Measurements from ENCODE around the gene ITPK1. TPM values are rescaled to one million over a fixed set of nuclear protein-coding genes. Genes with fewer than 3 reads are reported as not detected.

ITPK1 gene
- total RNA-seq, 1 experiment from 2014 or later = 66.2 TPM

GRCh38 chr14:92906420-92906819, 209.3 kb downstream of the ITPK1 start:
- Histone ChIP-seq H3K4me1 (ENCODE audit: insufficient read depth, low read length) (no peaks in the 10 kb centered on the region), H3K27ac (ENCODE audit: low read length) (no peak overlapping the region), H2AFZ (ENCODE audit: low read length) (no peak overlapping the region), H3K36me3 (ENCODE audit: low read depth, low read length) (no peaks in the 10 kb centered on the region), H3K9me2 (replicated peaks; ENCODE audit: low read length) (no peaks in the 10 kb centered on the region), H3K9me3 (ENCODE audit: low read length) (no peaks in the 10 kb centered on the region), H3K79me2 (ENCODE audit: low read length) (no peaks in the 10 kb centered on the region), H3K4me2 (ENCODE audit: low read length) (no peak overlapping the region), H4K20me1 (ENCODE audit: low read length) (no peaks in the 10 kb centered on the region), H3K4me3 (ENCODE audit: low read length) (no peak overlapping the region), H3K27me3 (ENCODE audit: low read length) (peaks cover 46% of the 10 kb centered on the region), H3K9ac (ENCODE audit: low read length) (no peak overlapping the region), H3F3A (ENCODE audit: low read length, unreplicated experiment) (no peaks in the 10 kb centered on the region)
- DNase-seq = no peak
- POLR2A ChIA-PET (ENCODE audit: unreplicated experiment) = no interaction called here
- CTCF ChIA-PET = no interaction called here
- intact Hi-C loops (cut with micrococcal nuclease) = no loop called here
- TF ChIP-seq EZH2phosphoT487 (IDR thresholded peaks at IDR 0.05; ENCODE audit: borderline replicate concordance, low read length) (no peak), EZH2 (IDR thresholded peaks at IDR 0.05; ENCODE audit: low read length, unreplicated experiment) (no peak)
- TF ChIP-seq, protein P1, sequence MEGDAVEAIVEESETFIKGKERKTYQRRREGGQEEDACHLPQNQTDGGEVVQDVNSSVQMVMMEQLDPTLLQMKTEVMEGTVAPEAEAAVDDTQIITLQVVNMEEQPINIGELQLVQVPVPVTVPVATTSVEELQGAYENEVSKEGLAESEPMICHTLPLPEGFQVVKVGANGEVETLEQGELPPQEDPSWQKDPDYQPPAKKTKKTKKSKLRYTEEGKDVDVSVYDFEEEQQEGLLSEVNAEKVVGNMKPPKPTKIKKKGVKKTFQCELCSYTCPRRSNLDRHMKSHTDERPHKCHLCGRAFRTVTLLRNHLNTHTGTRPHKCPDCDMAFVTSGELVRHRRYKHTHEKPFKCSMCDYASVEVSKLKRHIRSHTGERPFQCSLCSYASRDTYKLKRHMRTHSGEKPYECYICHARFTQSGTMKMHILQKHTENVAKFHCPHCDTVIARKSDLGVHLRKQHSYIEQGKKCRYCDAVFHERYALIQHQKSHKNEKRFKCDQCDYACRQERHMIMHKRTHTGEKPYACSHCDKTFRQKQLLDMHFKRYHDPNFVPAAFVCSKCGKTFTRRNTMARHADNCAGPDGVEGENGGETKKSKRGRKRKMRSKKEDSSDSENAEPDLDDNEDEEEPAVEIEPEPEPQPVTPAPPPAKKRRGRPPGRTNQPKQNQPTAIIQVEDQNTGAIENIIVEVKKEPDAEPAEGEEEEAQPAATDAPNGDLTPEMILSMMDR (conservative IDR thresholded peaks at IDR 0.05; ENCODE audit: low read depth, low read length) = no peak
- BruUV-seq (replicated peaks) = no TSS peak
- ATAC-seq = no peak

- no peak overlapping the region for H2AFZ ChIP-seq (ENCODE audit: low read length)
- no peak overlapping the region for H3K4me3 ChIP-seq (ENCODE audit: low read length)
- ChIA-PET POLR2A (ENCODE audit: unreplicated experiment) (no interaction called here), CTCF (no interaction called here)
- no peak for DNase-seq
- H3K9me3 ChIP-seq (ENCODE audit: low read length) = no peaks in the 10 kb centered on the region
- no TSS peak for BruUV-seq (replicated peaks)
- H3K36me3 ChIP-seq (ENCODE audit: low read depth, low read length) = no peaks in the 10 kb centered on the region
- H3K27ac ChIP-seq (ENCODE audit: low read length) = no peak overlapping the region
- peaks cover 46% of the 10 kb centered on the region for H3K27me3 ChIP-seq (ENCODE audit: low read length)
- intact Hi-C loops (cut with micrococcal nuclease) = no loop called here
- no peak overlapping the region for H3K9ac ChIP-seq (ENCODE audit: low read length)
- H4K20me1 ChIP-seq (ENCODE audit: low read length) = no peaks in the 10 kb centered on the region
- ATAC-seq = no peak
- no peaks in the 10 kb centered on the region for H3F3A ChIP-seq (ENCODE audit: low read length, unreplicated experiment)
- H3K9me2 ChIP-seq (replicated peaks; ENCODE audit: low read length) = no peaks in the 10 kb centered on the region
- H3K4me2 ChIP-seq (ENCODE audit: low read length) = no peak overlapping the region
- no peaks in the 10 kb centered on the region for H3K4me1 ChIP-seq (ENCODE audit: insufficient read depth, low read length)
- TF ChIP-seq, protein P1 (conservative IDR thresholded peaks at IDR 0.05; ENCODE audit: low read depth, low read length) = no peak
- no peak for TF ChIP-seq EZH2 (IDR thresholded peaks at IDR 0.05; ENCODE audit: low read length, unreplicated experiment)
- no peaks in the 10 kb centered on the region for H3K79me2 ChIP-seq (ENCODE audit: low read length)
Observed at GRCh38 chr14:92905667-92906066, 210.1 kb downstream of the ITPK1 start.

GRCh38 chr14:92903359-92903758, 212.4 kb downstream of the ITPK1 start:
- no peak for DNase-seq
- intact Hi-C loops (cut with micrococcal nuclease) = no loop called here
- Histone ChIP-seq H4K20me1 (ENCODE audit: low read length) (no peaks in the 10 kb centered on the region), H2AFZ (ENCODE audit: low read length) (no peak overlapping the region), H3K4me1 (ENCODE audit: insufficient read depth, low read length) (0 out of 2 replicates have a peak, but pooled peaks cover 3% of the 10 kb centered on the region), H3K9me2 (replicated peaks; ENCODE audit: low read length) (no peaks in the 10 kb centered on the region), H3K4me3 (ENCODE audit: low read length) (no peak overlapping the region), H3K9ac (ENCODE audit: low read length) (no peak overlapping the region), H3K27me3 (ENCODE audit: low read length) (peaks cover 46% of the 10 kb centered on the region), H3K36me3 (ENCODE audit: low read depth, low read length) (no peaks in the 10 kb centered on the region), H3K27ac (ENCODE audit: low read length) (no peak overlapping the region), H3K4me2 (ENCODE audit: low read length) (no peak overlapping the region), H3F3A (ENCODE audit: low read length, unreplicated experiment) (no peaks in the 10 kb centered on the region), H3K9me3 (ENCODE audit: low read length) (no peaks in the 10 kb centered on the region), H3K79me2 (ENCODE audit: low read length) (no peaks in the 10 kb centered on the region)
- no TSS peak for BruUV-seq (replicated peaks)
- CTCF ChIA-PET = no interaction called here
- no peak for ATAC-seq
- TF ChIP-seq, protein P1 (conservative IDR thresholded peaks at IDR 0.05; ENCODE audit: low read depth, low read length) = no peak
- TF ChIP-seq EZH2phosphoT487 (IDR thresholded peaks at IDR 0.05; ENCODE audit: borderline replicate concordance, low read length) = no peak
- TF ChIP-seq EZH2 (IDR thresholded peaks at IDR 0.05; ENCODE audit: low read length, unreplicated experiment) = no peak
- POLR2A ChIA-PET (ENCODE audit: unreplicated experiment) = no interaction called here

All from PC-3 (cell line).